Spleen (tissue), 7 donors: ENCODE measurements around the gene CDC34.

ENCODE experiments used
- POLR2A ChIP-seq, 3 donors: fragments of 450-650 bp; IDR thresholded peaks; one replicate each; pipeline ENCODE4 v1.5.1; 2017; ENCODE audit warnings: antibody characterized with exemption in 3 of 3, mild to moderate bottlenecking in 1 of 3
- TF ChIP-seq, protein P1 (sequence below), 11 experiments: fragments of 200-600 bp in 7 of 11; fragments of 450-650 bp in 4 of 11; sonication (generic) in 4 of 11; IDR thresholded peaks in 8 of 11; conservative IDR thresholded peaks in 3 of 11; 1 replicate in 7 of 11; 2 replicates in 4 of 11; pipeline versions ENCODE4 v1.4.0 to v1.8.0; 2016 to 2021; ENCODE audit warnings: antibody characterized with exemption in 11 of 11, inconsistent platforms in 4 of 11, mild to moderate bottlenecking in 1 of 11
- donor health status: DM: no; HTN: no; CAD: no; lungs with moderate emphysema.
- donor health status: DM: no; HTN: no; CAD: no.
- donor health status: DM: no; HTN: no; CAD: no.

DNA sequence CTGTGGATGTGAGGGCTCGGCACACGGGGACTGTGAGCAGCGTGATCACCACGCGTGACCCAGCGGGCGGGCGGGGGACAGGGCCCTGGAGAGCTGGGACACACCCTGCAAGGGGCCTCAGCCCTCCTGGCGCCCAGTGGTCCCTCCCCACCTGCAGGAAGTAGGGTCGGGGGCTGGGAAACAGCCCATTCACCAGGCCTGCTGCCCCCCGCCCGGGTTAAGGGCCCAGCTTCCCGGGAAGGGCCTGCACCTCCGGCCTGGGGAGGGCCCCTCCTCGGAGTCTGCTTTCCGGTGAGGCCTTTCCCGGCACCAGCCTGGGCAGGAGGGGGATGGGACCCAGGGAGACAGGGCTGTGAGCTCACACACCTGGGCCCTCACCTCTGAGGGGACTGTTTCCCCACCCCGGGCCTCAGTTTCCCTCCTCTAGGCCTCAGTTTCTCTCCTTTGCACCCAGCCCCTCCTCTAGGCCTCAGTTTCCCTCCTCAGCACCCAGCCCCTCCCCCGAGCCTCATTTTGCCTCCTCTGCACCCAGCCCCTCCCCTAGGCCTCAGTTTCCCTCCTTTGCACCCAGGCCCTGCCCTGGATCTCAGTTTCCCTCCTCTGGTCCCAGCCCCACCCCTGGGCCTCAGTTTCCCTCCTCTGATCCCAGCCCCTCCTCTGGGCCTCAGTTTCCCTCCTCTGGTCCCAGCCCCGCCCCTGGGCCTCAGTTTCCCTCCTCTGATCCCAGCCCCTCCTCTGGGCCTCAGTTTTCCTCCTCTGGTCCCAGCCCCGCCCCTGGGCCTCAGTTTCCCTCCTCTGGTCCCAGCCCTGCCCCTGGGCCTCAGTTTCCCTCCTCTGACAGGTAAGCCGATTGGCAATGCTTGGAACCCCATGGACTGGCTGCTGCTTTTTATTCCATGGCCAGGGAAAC, 37.1 kb upstream of the CDC34 start:
- TF ChIP-seq, protein P1, sequence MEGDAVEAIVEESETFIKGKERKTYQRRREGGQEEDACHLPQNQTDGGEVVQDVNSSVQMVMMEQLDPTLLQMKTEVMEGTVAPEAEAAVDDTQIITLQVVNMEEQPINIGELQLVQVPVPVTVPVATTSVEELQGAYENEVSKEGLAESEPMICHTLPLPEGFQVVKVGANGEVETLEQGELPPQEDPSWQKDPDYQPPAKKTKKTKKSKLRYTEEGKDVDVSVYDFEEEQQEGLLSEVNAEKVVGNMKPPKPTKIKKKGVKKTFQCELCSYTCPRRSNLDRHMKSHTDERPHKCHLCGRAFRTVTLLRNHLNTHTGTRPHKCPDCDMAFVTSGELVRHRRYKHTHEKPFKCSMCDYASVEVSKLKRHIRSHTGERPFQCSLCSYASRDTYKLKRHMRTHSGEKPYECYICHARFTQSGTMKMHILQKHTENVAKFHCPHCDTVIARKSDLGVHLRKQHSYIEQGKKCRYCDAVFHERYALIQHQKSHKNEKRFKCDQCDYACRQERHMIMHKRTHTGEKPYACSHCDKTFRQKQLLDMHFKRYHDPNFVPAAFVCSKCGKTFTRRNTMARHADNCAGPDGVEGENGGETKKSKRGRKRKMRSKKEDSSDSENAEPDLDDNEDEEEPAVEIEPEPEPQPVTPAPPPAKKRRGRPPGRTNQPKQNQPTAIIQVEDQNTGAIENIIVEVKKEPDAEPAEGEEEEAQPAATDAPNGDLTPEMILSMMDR (IDR thresholded peaks at IDR 0.05 in 8 of 11, conservative IDR thresholded peaks at IDR 0.05 in 3 of 11), result no peak
- no peak for TF ChIP-seq POLR2A (IDR thresholded peaks at IDR 0.05)
